HepG2 (cell line): ENCODE results near the gene APBB1.

Source experiments
- EP300 ChIP-seq, 3 experiments: sonication (generic) in 1 of 3; formaldehyde crosslinking in 1 of 3; IDR thresholded peaks; 2 replicates each; pipeline versions ENCODE4 v1.5.1 to v1.6.1; 2011 to 2020; ENCODE audit warnings: low read depth in 2 of 3, low read length in 2 of 3, borderline replicate concordance in 1 of 3, improper control_type of control experiment in 1 of 3, mild to moderate bottlenecking in 1 of 3, missing genetic modification reagents in 1 of 3, moderate library complexity in 1 of 3
- POLR2A ChIP-seq, 2 experiments: IDR thresholded peaks; 2 replicates each; pipeline ENCODE4 v1.6.1; 2011; ENCODE audit warnings: low read depth in 2 of 2, low read length in 2 of 2, mild to moderate bottlenecking in 1 of 2, moderate library complexity in 1 of 2; ENCODE audit not compliant: insufficient read depth in 1 of 2
- POLR2AphosphoS5 ChIP-seq: IDR thresholded peaks from 2 replicates; pipeline ENCODE4 v1.6.1; 2012; ENCODE audit warnings: low read depth, low read length
- TBX2 ChIP-seq: sonication (generic); formaldehyde crosslinking; IDR thresholded peaks from 2 replicates; pipeline ENCODE4 v1.5.0; 2020; ENCODE audit warnings: missing genetic modification reagents, mild to moderate bottlenecking, borderline replicate concordance
- ZMYM3 ChIP-seq: sonication (generic); formaldehyde crosslinking; IDR thresholded peaks from 2 replicates; pipeline ENCODE4 v1.5.1; 2020; ENCODE audit warnings: mild to moderate bottlenecking, missing genetic modification reagents
- ZNF230 ChIP-seq: sonication (generic); formaldehyde crosslinking; IDR thresholded peaks from 2 replicates; pipeline ENCODE4 v1.4.0; 2020; ENCODE audit warnings: mild to moderate bottlenecking, missing genetic modification reagents
- TF ChIP-seq, protein P1 (sequence below): sonication (generic); formaldehyde crosslinking; IDR thresholded peaks from 2 replicates; pipeline ENCODE4 v1.5.1; 2020; ENCODE audit warnings: mild to moderate bottlenecking, missing genetic modification reagents, borderline replicate concordance
- TF ChIP-seq, protein P2 (sequence below), 2 experiments: IDR thresholded peaks; 2 replicates each; pipeline ENCODE4 v1.6.1; 2011 to 2012; ENCODE audit warnings: low read length in 2 of 2, borderline replicate concordance in 1 of 2, low read depth in 1 of 2, mild to moderate bottlenecking in 1 of 2, moderate library complexity in 1 of 2
- TF ChIP-seq, protein P3 (sequence below): sonication (generic); formaldehyde crosslinking; IDR thresholded peaks from 2 replicates; pipeline ENCODE4 v1.8.0; 2022; ENCODE audit warnings: mild to moderate bottlenecking, missing genetic modification reagents; ENCODE audit not compliant: insufficient replicate concordance
- TF ChIP-seq, protein P4 (sequence below): IDR thresholded peaks from 2 replicates; pipeline ENCODE4 v1.6.1; 2016; ENCODE audit warnings: missing compliant biosample characterization, missing genetic modification reagents, borderline replicate concordance
- TF ChIP-seq, protein P5 (sequence below): sonication (generic); formaldehyde crosslinking; IDR thresholded peaks from 2 replicates; pipeline ENCODE4 v1.5.0; 2020; ENCODE audit warnings: mild to moderate bottlenecking, missing genetic modification reagents, moderate library complexity

- TF ChIP-seq, protein P1, sequence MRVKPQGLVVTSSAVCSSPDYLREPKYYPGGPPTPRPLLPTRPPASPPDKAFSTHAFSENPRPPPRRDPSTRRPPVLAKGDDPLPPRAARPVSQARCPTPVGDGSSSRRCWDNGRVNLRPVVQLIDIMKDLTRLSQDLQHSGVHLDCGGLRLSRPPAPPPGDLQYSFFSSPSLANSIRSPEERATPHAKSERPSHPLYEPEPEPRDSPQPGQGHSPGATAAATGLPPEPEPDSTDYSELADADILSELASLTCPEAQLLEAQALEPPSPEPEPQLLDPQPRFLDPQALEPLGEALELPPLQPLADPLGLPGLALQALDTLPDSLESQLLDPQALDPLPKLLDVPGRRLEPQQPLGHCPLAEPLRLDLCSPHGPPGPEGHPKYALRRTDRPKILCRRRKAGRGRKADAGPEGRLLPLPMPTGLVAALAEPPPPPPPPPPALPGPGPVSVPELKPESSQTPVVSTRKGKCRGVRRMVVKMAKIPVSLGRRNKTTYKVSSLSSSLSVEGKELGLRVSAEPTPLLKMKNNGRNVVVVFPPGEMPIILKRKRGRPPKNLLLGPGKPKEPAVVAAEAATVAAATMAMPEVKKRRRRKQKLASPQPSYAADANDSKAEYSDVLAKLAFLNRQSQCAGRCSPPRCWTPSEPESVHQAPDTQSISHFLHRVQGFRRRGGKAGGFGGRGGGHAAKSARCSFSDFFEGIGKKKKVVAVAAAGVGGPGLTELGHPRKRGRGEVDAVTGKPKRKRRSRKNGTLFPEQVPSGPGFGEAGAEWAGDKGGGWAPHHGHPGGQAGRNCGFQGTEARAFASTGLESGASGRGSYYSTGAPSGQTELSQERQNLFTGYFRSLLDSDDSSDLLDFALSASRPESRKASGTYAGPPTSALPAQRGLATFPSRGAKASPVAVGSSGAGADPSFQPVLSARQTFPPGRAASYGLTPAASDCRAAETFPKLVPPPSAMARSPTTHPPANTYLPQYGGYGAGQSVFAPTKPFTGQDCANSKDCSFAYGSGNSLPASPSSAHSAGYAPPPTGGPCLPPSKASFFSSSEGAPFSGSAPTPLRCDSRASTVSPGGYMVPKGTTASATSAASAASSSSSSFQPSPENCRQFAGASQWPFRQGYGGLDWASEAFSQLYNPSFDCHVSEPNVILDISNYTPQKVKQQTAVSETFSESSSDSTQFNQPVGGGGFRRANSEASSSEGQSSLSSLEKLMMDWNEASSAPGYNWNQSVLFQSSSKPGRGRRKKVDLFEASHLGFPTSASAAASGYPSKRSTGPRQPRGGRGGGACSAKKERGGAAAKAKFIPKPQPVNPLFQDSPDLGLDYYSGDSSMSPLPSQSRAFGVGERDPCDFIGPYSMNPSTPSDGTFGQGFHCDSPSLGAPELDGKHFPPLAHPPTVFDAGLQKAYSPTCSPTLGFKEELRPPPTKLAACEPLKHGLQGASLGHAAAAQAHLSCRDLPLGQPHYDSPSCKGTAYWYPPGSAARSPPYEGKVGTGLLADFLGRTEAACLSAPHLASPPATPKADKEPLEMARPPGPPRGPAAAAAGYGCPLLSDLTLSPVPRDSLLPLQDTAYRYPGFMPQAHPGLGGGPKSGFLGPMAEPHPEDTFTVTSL (CRISPR knock-in tag), result no peak
- TF ChIP-seq ZMYM3 (no peak), POLR2AphosphoS5 (no peak), POLR2A (IDR thresholded peaks at IDR 0.05; ENCODE audit: insufficient read depth in 1 of 2, low read depth in 2 of 2, low read length in 2 of 2) (no peak), ZNF230 (CRISPR knock-in tag) (no peak), EP300 (IDR thresholded peaks at IDR 0.05; ENCODE audit: low read depth in 2 of 2, low read length in 2 of 2) (no peak), EP300 (CRISPR knock-in tag; IDR thresholded peaks at IDR 0.05; ENCODE audit: borderline replicate concordance) (no peak), TBX2 (CRISPR knock-in tag) (no peak)
- TF ChIP-seq, protein P2, sequence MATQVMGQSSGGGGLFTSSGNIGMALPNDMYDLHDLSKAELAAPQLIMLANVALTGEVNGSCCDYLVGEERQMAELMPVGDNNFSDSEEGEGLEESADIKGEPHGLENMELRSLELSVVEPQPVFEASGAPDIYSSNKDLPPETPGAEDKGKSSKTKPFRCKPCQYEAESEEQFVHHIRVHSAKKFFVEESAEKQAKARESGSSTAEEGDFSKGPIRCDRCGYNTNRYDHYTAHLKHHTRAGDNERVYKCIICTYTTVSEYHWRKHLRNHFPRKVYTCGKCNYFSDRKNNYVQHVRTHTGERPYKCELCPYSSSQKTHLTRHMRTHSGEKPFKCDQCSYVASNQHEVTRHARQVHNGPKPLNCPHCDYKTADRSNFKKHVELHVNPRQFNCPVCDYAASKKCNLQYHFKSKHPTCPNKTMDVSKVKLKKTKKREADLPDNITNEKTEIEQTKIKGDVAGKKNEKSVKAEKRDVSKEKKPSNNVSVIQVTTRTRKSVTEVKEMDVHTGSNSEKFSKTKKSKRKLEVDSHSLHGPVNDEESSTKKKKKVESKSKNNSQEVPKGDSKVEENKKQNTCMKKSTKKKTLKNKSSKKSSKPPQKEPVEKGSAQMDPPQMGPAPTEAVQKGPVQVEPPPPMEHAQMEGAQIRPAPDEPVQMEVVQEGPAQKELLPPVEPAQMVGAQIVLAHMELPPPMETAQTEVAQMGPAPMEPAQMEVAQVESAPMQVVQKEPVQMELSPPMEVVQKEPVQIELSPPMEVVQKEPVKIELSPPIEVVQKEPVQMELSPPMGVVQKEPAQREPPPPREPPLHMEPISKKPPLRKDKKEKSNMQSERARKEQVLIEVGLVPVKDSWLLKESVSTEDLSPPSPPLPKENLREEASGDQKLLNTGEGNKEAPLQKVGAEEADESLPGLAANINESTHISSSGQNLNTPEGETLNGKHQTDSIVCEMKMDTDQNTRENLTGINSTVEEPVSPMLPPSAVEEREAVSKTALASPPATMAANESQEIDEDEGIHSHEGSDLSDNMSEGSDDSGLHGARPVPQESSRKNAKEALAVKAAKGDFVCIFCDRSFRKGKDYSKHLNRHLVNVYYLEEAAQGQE (IDR thresholded peaks at IDR 0.05; ENCODE audit: borderline replicate concordance in 1 of 2, low read depth in 1 of 2, low read length in 2 of 2), result no peak
- TF ChIP-seq, protein P3, sequence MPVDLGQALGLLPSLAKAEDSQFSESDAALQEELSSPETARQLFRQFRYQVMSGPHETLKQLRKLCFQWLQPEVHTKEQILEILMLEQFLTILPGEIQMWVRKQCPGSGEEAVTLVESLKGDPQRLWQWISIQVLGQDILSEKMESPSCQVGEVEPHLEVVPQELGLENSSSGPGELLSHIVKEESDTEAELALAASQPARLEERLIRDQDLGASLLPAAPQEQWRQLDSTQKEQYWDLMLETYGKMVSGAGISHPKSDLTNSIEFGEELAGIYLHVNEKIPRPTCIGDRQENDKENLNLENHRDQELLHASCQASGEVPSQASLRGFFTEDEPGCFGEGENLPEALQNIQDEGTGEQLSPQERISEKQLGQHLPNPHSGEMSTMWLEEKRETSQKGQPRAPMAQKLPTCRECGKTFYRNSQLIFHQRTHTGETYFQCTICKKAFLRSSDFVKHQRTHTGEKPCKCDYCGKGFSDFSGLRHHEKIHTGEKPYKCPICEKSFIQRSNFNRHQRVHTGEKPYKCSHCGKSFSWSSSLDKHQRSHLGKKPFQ, result no peak
- TF ChIP-seq, protein P4, sequence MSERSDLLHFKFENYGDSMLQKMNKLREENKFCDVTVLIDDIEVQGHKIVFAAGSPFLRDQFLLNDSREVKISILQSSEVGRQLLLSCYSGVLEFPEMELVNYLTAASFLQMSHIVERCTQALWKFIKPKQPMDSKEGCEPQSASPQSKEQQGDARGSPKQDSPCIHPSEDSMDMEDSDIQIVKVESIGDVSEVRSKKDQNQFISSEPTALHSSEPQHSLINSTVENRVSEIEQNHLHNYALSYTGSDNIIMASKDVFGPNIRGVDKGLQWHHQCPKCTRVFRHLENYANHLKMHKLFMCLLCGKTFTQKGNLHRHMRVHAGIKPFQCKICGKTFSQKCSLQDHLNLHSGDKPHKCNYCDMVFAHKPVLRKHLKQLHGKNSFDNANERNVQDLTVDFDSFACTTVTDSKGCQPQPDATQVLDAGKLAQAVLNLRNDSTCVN (CRISPR knock-in tag), result no peak
- TF ChIP-seq, protein P5, sequence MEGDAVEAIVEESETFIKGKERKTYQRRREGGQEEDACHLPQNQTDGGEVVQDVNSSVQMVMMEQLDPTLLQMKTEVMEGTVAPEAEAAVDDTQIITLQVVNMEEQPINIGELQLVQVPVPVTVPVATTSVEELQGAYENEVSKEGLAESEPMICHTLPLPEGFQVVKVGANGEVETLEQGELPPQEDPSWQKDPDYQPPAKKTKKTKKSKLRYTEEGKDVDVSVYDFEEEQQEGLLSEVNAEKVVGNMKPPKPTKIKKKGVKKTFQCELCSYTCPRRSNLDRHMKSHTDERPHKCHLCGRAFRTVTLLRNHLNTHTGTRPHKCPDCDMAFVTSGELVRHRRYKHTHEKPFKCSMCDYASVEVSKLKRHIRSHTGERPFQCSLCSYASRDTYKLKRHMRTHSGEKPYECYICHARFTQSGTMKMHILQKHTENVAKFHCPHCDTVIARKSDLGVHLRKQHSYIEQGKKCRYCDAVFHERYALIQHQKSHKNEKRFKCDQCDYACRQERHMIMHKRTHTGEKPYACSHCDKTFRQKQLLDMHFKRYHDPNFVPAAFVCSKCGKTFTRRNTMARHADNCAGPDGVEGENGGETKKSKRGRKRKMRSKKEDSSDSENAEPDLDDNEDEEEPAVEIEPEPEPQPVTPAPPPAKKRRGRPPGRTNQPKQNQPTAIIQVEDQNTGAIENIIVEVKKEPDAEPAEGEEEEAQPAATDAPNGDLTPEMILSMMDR (CRISPR knock-in tag), result no peak
Measured at GRCh38 chr11:6351782-6352382, 67.0 kb downstream of the APBB1 start.
